SK-N-SH (cell line): ENCODE data around the gene SCN2A.

Source experiments
- CTCF ChIP-seq: fragments of 200-600 bp; sonication (generic); IDR thresholded peaks from 2 replicates; pipeline ENCODE4 v1.6.1; 2017; ENCODE audit warnings: antibody characterized with exemption, mild to moderate bottlenecking, moderate library complexity
- RAD21 ChIP-seq: IDR thresholded peaks from 2 replicates; pipeline ENCODE4 v1.6.1; 2012; ENCODE audit warnings: mild to moderate bottlenecking, low read length
- RCOR1 ChIP-seq: fragments of 150-350 bp; IDR thresholded peaks from 2 replicates; pipeline ENCODE4 v1.6.1; 2017; ENCODE audit warnings: antibody characterized with exemption, low read length
- REST ChIP-seq: IDR thresholded peaks from 2 replicates; pipeline ENCODE4 v1.6.1; 2012; ENCODE audit warnings: mild to moderate bottlenecking, low read depth, low read length, moderate library complexity
- SMC3 ChIP-seq: IDR thresholded peaks from 2 replicates; pipeline ENCODE4 v1.6.1; 2012; ENCODE audit warnings: low read depth, low read length, improper control_type of control experiment
- ZBTB33 ChIP-seq: IDR thresholded peaks from 2 replicates; pipeline ENCODE4 v1.4.0; 2012; ENCODE audit warnings: low read depth, borderline replicate concordance

- TF ChIP-seq SMC3: no peak
- no peak for TF ChIP-seq REST
- TF ChIP-seq ZBTB33: no peak
- no peak for TF ChIP-seq CTCF
- no peak for TF ChIP-seq RAD21
- no peak for TF ChIP-seq RCOR1
Observed at GRCh38 chr2:165371356-165371755, 132.1 kb downstream of the SCN2A start.
